PC-3 (cell line): ENCODE data around the gene PLCB4.

Source experiments
- EZH2 ChIP-seq: fragments of 300-600 bp; sonication (generic); IDR thresholded peaks from one replicate; pipeline ENCODE4 v1.6.1; 2017; ENCODE audit warnings: antibody characterized with exemption, mild to moderate bottlenecking, low read length; ENCODE audit not compliant: unreplicated experiment
- TF ChIP-seq, protein P1 (sequence below): fragments of 300-600 bp; sonication (generic); conservative IDR thresholded peaks from 2 replicates; pipeline ENCODE4 v1.5.1; 2017; ENCODE audit warnings: antibody characterized with exemption, low read depth, mild to moderate bottlenecking, low read length

DNA sequence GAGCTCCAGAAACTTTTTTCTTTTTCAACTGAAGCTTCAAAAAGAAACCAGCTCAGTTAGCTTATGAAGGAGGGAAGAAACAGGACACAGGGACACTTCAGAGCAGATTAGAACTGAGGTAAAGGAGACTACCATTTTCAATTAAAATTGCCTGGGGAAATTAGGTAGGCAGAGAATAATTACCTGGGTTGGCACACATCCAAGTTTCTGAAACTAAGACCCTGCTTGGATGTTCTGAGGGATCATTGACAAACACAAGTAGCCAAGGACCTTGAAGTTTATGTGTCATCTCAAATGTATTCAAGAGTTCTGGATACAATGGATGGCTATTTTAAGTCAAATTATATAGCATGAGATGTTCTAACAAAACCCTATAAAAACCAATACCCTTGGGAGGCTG, 137.6 kb downstream of the PLCB4 start:
- TF ChIP-seq, protein P1, sequence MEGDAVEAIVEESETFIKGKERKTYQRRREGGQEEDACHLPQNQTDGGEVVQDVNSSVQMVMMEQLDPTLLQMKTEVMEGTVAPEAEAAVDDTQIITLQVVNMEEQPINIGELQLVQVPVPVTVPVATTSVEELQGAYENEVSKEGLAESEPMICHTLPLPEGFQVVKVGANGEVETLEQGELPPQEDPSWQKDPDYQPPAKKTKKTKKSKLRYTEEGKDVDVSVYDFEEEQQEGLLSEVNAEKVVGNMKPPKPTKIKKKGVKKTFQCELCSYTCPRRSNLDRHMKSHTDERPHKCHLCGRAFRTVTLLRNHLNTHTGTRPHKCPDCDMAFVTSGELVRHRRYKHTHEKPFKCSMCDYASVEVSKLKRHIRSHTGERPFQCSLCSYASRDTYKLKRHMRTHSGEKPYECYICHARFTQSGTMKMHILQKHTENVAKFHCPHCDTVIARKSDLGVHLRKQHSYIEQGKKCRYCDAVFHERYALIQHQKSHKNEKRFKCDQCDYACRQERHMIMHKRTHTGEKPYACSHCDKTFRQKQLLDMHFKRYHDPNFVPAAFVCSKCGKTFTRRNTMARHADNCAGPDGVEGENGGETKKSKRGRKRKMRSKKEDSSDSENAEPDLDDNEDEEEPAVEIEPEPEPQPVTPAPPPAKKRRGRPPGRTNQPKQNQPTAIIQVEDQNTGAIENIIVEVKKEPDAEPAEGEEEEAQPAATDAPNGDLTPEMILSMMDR = no peak
- no peak for TF ChIP-seq EZH2
